Fibroblast of peridontal ligament (primary cell): ENCODE results near the gene HTRA1.

Experiments
- DNase-seq: peaks from one replicate; pipeline ENCODE4 v3.0.0-alpha.2; 2010; ENCODE audit errors: extremely low read depth

HTRA1 gene

DNA sequence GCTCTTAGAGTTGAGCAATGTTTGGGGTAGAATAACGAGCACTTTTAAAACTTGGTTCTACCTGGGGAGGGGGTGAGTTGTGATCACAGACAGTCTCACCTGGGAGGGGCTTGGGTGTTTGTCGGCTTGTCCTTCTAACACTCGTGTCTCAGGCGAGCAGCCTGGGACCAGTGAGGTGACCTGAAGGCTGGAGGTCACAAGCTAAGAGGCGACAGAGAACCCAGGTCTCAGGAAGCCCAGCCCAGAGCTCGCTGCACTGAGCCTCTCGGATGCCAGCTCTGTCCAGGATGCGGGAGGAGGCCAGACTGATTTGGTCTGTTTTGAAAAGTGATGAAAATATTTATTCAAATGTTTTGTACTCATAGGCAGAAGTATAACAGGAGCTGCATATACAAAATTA is 11.8 kb downstream of the HTRA1 start:
- no peak for DNase-seq

DNA sequence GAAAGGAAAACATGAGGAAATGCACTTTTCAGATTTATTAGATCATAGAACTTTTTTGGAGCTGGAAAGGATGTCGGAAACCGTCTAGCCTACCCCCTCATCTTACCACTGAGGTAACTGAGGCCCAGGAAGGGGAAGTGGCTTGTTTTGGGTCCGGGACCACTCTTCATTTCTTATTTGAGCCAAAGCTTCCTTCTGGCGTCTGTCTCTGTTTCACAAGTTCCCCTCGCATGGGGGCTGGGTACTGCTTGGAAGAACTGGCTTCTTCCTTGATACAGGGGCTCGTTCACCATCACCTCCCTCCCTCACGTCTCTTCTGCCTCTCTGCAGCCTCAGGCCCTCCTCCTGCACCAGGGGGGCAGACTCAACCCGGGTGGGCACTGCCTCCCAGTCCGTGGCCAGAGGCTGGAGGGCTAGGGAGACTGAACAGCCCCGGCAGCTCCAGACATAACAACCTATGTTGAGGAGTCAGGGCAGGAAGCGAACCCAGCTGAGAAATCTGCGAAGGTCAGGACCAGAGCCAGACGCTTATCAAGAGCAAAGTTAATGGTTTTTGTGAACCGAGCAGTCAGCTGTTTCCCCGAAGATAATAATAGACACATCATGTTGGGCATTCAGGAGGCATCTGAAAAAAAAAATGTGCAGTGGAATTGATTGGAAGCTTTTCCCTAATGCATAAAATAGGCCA is 12.9 kb downstream of the HTRA1 start:
- DNase-seq = no peak

DNA sequence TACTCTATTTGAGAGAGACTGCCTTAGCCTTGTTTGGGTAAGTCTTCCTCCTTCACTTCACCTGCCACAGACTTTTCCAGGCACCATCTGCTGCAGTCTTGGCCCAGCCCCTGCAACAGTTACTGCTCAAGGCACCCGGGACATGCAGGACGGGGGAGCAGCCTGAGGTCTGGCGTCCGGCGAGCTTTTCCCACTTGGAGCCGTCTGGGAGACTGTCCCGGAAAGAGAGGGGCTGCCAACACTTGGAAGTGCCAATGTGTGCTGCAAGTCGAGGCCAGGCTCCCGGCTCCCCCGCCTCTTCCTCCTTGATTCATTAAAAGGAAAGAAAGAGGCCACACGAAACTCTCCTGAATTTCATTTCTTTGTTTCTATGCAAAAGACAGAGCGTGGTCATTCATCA is 13.7 kb downstream of the HTRA1 start:
- no peak for DNase-seq

DNA sequence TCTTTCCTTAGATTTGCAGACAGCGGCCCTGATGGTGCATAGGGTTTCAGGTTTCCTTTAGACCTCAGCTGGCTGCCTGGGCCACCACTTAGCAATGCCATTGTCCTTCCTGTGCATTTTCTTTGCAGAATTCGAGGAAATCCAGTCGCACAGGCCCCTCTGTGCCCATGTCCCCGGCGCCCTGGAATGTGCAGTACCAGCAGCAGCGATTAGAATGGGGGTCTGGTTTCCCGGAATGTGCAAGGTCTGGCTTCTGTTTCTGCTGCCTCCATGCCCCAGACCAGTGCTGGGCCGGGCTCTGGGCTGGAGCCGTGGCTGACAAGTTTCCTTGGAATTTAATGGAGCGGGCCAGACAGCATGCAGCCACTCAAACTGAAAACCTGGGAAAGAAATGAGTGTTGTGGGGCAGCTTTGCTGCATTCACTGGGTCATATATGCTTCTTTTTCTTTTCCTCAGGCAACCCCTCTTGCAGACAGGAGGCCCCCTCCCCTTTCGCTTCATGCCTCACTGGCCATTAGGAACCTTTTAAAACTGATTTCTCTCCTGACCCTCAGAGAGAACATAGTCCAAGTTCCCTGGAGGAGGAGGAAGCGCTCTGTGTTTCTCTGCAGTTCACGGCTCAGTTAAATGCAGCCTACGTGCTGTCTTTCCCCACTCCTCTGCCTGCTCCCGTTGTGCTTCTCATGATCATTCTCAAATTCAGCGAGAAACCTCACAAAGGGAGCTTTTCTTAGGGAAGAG is 14.4 kb downstream of the HTRA1 start:
- DNase-seq = no peak

DNA sequence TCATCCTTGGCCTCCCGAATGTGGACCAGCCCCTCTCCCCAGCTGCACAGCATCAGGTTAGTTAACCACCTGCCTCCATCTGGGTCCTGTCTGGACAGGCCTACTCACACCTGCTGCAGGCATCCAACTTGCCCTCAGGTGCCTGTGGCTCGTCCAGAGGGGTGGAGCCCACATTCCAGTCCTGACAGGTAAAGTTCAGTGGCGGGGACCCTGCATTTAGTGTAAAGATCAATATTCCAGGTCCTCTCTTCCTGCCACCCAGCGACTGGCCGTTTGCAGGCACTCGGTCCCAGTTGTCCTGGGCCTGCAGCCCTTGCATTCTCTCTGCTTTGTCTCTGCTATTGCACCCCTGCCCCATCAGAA is 15.0 kb downstream of the HTRA1 start:
- DNase-seq = no peak

DNA sequence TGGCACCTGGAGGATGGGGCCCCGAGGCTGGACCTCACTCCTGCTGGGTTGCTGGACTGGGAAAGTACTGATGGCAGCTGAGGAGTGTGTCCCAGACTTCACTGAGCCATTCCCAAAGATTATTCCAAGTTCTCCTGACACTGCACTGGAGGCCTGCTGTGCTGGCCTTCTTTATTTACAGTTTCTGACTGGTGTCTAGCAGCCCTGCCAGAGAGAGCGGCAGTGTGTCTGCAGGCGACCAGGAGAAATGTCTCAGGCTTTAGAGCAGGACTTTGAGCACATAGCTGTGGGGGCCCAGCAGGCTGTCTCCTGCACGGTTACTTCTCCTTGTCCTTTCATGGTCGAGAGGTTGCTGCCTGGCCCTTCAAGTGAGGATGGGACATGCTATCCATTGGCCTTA is 16.1 kb downstream of the HTRA1 start:
- DNase-seq = no peak

DNA sequence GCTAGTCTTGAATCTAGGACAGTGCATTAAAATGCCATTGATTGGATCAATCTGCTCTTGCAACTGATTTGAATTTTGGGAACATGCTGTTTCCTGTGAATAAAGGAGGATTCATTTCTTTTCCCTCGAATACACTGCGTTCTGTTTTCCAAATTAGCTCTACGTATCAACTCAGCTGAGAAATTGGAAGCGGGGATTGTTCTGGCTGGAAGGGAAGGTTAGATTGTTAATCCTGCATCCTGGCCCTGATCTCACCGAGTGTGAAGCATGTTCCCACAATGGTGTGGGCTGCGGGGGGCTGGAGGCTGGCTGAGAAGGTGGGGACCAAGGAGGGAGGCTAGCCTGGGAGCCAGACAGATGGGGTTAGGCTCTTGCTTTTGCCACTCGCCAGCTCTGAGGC is 17.6 kb downstream of the HTRA1 start:
- no peak for DNase-seq

DNA sequence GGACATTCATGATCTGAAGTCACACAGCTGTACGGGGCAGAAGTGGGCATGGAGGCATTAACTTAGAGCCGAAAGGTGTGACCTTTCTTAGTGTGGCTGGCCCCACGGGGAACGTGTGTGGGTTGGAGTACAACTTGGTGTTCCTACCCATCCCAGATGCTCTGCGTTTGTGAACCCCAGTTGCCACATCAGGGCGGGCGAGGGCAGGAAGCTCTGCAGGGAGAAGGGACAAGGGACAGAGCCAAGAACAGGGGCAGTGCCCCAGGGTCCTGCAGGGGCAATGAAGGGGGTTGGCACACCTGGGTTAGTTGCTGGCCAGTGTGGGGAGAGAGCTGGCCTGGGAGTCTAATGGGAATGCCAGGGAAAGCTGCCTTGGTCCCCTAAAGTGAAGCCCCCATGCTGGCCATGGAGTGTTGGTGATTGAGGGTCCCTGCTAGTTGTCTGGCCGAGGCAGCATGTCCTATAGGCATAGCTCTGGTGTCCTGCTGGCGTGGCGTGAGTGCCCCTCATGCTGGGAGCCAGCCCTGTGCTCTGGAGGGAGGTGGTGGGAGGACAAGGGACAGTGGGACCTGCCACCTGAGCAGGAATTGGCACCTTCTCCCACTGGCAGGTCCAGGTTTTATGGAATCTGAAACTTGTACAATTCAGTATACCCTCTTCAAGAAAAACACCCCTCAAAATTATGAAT is 18.9 kb downstream of the HTRA1 start:
- no peak for DNase-seq

DNA sequence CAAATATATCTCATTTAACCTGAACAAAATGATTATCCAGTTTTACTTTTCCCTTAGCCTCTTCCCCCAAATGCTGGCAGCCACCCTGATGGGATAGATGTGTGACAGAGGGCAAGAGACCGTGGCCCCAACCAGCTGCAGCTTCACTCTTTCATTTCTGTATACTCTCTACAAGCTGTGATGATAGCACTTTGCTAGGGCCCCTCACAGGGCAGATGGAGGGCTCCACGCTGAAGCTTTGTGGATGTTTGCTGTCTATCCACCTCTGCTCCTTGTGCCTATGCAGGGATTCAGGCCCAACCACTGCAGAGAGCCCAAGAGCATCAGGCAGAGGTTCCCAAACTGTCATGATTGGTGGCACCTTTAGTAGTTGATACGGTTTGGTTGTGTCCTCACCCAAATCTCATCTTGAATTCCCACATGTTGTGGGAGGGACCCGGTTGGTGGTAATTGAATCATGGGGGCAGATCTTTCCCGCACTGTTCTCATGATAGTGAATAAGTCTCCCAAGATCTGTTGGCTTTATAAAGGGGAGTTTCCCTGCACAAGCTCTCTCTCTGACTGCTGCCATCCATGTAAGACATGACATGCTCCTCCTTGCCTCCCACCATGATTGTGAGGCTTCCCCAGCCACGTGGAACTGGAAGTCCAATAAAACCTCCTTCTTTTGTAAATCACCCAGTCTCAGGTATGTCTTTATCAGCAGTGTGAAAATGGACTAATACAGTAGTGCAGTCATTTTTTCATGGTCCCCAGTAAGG is 20.1 kb downstream of the HTRA1 start:
- DNase-seq = no peak

DNA sequence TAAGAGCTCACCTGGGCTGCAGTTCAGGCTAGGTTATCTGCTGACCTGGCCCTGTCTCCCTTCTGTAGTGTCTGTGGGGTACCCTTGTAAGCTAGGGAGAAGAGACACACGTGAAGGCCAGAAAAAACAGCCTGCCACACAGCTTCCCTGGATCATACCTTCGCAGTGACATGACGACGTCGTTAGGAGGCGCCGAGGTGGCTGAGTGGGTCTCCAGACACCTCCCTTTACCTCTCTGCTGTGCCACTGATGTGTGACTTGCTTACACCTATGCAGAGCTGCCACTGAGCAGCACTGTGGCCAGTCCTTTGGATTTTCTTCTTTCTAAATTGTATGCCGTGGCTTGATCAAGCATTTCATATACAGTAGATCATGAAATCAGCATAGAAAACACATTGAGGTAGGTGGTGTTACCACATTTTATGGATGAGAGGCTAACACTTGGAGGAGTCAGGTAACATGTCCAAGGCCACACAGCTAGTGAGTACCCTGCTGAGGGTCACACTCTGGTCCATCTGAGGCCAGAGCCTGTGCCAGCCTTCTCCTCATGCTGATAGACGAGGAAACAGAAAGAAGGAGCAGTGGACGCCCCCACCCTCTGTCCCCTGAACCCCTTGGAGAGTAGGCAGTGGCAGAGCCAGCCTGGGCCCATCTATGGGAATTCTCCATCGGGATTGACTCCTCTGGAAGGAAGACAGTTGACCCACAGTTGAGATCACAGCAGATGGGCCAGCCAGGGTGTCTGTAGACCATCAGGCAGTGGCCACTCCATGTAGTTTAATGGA is 23.1 kb downstream of the HTRA1 start:
- DNase-seq = no peak

DNA sequence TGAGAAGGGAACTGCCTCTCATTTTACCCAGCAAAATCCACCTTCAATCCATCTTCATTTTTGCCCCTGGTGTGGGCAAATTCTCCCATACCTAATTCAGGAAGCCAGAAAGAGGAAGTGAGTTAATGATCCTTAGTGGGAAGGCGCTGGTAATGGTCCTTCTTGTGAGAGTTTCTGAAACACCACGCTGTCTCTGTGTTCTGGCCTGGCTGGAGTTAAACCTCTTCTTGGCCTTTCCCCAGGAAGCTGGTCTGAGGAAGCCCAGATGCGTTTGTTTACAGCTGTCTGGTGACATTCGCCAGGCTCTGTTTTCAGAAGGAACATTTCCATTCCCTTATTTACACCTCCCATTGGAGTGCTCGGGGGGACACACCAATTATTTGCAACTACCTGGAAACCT is 24.3 kb downstream of the HTRA1 start:
- no peak for DNase-seq

DNA sequence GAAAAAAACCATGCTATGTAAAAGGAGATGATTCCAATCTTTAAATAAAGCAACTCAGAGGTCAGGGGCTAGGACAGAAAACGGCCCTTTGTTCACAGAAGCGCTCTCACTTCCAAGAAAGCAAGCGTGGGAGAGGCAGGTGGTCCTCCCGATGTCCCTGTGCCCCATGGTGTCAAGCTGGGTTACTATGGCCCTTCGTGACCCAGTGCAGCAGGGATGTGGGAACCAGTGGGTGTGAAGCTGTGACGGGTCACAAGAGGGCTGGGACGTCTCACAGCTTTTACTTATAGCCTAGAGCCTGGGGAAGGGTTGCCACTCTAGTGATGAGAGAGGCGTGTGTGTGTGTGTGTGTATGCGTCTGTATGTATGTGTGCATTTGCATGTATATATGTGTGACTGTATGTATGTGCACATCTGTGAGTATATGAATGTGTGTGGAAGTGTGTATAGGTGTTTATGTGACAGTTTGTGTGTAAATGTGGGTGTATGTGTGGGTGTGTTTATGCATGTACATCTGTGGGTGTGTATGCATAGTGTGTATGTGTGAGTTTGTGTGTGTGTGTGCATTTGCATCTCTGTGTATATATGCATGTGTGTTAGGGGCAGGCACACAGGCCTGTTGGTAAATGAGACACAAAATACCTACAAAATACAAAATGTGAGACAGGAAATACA is 25.2 kb downstream of the HTRA1 start:
- DNase-seq = no peak

DNA sequence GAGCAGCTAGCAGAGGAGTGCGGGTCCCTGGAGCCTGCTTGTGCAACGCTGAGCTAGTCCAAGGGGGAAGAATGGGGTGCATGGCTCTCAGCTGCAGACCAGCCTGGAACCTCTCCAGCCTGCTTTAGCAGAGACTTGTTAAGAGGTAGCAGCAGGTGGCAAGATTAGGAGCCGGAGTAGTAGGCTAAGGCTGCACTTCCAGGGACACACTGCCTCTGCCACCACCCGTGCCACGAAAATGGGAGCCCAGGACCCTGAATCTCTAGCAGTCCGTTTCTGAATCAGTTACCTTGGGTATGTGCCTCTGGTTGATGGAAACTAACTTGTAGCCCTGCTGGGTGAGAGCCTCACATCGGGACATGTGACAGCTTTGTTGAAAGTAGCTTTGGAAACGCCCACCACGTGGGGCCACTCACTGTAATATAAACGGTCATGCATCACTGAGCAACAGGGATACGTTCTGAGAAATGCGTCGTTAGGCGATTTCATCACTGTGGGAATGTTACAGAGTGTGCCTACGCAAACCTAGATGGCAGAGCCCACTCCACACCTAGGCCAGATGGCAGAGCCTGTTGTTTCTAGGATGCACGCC is 25.9 kb downstream of the HTRA1 start:
- peak; percentile 72 for DNase-seq

DNA sequence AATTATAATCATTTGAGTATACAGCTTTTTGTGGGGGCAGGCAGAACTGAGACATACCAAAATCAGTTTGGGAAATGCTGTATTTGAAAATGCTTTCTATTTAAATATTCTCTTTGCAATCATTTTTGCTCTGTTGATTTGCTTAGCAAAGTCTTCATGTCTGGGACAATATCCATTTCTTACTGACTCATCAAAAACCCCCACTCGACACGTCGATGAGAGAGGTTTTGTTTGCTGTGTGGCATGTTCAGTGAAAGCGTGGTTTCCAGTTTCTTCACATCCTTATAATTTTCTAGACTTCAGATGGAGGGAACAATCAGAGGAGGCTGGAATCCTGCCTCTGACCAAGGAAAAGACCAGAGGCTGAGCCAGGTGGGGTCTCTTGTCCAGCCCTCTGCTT is 28.9 kb downstream of the HTRA1 start:
- peak; percentile 84 for DNase-seq

DNA sequence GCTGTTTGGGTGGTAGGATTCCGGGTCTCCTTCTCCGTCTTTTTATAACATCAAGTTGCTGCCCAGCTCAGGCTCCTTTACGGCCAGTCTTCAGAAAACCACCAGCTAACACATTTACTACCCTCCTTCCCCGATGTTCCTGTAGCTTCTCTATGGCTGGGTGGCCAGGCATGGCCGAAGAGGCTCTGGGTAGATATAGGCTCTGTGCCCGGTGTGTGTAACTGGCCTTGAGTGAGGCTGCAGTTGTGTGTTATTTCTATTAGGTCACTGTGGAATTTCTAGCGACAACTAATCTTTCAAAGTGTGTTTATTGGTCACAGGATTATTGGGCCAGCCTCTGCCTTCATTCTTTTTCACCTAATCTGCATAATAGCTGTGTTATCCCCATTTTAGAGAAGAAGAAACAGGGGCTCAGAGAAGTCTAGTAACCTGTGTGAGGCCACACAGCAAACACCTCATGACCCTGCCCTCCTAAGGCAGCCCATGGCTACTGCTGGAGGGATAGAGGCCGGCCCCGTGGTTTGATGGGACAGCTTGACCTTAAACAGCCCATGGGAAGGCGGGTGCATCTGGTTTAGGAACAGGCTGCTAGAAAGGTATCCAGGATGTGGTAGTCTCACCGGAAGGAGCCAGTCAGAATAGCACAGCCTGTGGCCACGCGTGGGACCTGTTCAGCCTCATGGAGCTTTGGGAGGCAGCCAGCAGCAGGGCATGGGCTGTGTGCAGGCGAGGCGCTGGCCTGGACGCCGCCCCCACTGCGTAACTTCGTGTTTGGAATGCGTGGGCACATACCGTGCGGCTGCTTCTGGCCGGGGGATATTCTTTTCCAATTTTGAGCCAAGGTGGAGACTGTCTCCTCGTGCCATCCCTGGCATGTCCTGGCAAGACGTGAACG is 29.7 kb downstream of the HTRA1 start:
- DNase-seq = no peak

DNA sequence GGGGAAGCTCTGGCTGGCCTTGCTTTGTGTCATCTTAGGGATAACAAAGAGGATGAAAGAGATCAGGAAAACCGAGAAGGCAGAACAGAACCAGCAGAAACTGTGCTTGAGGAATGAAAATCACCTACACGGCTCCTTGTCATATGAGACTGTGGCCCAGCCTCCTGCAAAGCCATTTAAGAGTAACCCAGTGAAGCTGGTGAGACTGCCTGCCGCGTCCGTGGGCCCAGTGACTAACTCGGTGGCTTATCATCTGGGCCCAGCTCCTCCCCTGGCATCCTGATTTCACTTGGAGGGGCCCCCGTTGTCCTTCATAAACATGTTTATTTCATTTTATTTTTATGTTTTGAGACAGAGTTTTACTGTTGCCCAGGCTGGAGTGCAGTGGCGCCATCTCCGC is 30.7 kb downstream of the HTRA1 start:
- no peak for DNase-seq

DNA sequence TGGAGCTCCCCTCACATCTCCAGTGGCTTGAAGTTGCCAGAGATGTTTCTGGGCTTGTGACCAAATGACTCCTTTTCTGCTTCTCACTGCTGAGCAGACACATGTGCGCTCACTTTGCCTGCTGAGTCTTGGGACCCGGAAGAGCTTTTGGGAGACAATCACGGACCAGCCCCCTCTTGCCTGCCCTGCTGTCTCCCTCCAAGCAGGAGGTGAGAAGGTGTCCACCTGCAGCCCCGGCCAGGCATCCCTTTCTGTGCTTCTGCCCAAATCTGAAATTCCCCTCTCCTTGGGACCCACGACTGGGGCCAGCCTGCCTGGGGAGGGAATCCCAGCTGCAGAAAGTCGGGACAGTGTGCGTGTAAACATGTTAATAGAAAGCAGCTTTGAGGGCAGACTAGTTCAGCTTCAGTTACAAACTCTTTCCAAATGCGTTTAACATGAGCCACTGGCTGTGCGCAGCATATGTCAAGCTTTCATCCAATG is 31.7 kb downstream of the HTRA1 start:
- DNase-seq = peak; percentile 90

DNA sequence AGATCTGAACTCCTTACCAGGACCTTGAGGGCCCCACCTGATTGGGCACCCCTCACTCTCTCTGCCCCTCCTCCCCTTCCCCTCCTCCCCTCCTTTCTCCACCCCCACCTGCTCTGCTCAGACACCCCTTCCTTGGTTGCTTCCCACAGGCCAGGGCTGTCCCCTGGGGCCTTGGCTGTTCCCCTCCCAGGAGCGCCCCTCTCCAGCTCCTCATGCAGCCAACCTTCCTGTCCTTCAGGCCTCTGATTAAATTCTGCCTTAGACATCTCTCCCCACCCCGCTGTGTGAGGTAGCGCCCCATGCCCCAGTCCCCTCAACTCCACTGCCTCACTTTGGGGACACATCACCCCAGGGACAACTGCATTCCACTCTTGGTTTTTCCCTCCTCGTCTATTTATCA is 32.4 kb downstream of the HTRA1 start:
- no peak for DNase-seq

DNA sequence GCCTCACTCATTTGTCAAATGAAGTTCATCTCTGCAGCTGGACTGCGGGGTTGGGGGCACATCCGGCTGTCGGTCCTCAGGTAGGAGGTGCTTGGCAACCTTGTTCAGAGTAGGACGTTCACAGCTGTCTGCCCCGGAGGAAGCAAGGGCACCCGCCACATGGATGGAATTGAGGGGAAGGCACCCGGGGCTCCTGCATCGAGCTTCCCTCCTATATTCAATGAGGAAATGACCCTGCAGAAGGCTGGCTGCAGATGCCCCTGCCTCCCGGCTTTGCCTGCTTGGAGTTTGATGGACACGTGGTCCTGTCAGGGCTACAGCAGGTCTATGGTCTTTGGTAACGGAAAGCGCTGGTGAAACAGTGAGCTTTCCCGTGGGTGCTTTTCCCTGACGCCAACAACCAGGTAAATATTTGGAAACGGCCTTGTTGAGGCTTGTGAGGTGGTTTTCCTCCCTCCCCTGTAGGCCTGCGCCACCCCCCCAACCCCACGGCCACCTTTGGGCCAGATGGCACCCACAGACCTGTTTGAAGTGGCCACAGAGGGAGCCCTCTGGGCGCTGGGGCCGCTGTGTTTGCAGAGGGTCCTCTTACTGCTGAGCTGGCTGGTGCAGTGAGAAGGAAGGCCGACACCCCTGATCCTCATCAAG is 32.9 kb downstream of the HTRA1 start:
- DNase-seq = no peak
